ENCODE measurements around the gene MSI2. TPM values are rescaled to one million over a fixed set of nuclear protein-coding genes. Genes with fewer than 3 reads are reported as not detected.

MSI2 gene
- total and polyA plus RNA-seq, 9 of the 15 experiments (the other 6 are each of a cell fraction or from before 2014, with no cell fraction given) = 4.6 to 61.8 (median 42.4) TPM

DNA sequence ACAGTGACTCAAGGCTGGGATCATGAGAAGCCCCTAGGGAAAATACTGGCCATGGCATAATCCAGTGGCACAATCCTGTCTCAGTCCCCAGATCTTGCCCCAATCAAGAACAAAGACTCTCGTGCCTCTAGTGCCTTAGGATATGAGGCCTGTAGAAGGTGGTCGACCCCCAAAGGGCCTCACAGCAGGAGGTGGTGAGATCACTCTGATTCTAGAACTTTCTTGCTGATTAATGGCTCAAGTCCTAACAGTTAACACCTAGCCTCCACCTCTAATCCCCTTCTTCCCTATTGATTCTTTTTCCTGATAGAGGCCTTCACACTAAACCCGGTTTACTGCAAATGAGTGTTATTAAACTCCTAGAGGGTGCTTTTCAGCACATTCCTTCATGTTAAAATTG is 312.0 kb downstream of the MSI2 start (continued):
- TF ChIP-seq ZNF174 (CRISPR knock-in tag; IDR thresholded peaks at IDR 0.05) (no peak), NFXL1 (CRISPR knock-in tag; IDR thresholded peaks at IDR 0.05) (no peak)

DNA sequence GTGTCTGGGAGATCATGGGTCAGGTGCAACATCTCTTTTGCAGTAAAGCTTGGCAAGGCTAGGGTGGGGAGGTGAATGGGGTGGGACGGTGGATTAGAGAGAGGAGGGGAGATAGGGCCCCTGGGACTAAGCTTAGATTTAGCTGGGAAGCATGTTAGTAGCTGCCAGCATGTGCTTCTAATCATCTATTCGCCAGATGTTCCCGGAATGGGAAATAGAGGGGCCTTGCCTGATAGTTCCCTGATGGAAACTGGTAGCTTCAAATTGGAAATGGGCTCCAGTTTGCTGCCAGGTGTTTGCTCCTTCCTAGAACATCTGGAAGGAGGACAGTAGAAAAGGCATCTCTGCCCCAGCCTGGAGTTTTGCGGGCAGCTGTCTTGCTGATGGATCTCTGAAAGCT is 312.7 kb downstream of the MSI2 start:
- no peaks in the 10 kb centered on the region for H3K4me1 ChIP-seq (replicated peaks in 1 of 2; ENCODE audit: control insufficient read depth in 2 of 2, insufficient read depth in 2 of 2, low read length in 2 of 2)
- no peak for ATAC-seq
- no peak for FAIRE-seq
- TF ChIP-seq ZNF324 (CRISPR knock-in tag; IDR thresholded peaks at IDR 0.05) (no peak), HMGN3 (IDR thresholded peaks at IDR 0.05; ENCODE audit: borderline replicate concordance, extremely low read depth, insufficient read length, low read depth, low read length) (no peak), GABPB2 (CRISPR knock-in tag; conservative IDR thresholded peaks at IDR 0.05) (no peak), GATA2 (CRISPR knock-in tag; IDR thresholded peaks at IDR 0.05) (no peak), ZNF41 (CRISPR knock-in tag; conservative IDR thresholded peaks at IDR 0.05) (no peak), GATAD2B (IDR thresholded peaks at IDR 0.05; ENCODE audit: borderline replicate concordance) (no peak), PYGO2 (tag; IDR thresholded peaks at IDR 0.05) (no peak), TAF7 (tag; IDR thresholded peaks at IDR 0.05) (no peak), PPARD (CRISPR knock-in tag; IDR thresholded peaks at IDR 0.05) (no peak)
- TF ChIP-seq, protein P1, sequence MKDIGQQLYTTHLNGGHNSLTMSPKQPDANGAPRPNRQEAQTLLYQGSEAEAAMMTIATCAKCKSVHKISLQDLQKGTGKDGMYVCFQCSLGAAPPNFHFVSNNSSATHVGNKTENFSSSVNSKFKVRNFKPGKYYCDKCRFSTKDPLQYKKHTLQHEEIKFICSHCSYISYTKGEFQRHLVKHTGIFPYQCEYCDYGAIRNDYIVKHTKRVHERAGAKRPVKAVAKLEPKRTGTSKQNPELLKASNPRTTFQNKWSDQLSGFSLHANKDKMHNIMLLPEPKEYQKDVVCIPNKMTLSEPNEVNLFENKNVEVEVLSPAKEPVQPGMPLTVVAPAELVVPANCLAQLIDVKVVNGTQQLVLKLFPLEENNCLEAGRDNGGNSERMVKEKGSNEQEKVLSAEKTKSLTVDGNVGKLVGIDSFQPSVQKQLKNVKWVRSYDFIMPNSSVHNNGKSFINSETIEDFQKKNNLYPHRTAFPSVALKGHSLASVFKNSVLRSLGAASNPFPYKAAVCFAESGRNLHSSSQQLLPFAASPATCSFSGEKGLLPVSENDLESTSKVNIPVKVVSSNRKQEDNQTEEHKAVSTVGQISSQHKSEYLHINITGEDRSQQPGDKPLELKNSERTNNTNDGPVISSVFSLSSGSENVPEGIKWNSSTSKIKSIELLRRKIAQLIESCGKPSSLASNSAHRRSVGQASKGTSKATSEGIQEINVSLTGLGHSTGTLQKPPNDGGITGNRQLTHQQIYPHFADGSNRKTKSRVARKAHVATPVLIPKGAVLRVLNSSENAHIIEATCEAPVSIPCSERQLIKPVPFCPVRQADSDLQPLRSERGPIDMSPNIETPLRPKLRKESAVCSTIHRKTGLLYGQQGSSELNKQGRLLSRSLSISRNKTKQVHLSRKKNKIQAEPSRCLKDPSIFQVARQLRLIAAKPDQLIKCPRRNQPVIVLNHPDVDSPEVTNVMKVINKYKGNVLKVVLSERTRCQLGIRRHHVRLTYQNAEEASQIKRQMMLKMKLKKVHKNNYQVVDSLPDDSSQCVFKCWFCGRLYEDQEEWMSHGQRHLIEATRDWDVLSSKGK (CRISPR knock-in tag; IDR thresholded peaks at IDR 0.05) = no peak
- TF ChIP-seq, protein P2, sequence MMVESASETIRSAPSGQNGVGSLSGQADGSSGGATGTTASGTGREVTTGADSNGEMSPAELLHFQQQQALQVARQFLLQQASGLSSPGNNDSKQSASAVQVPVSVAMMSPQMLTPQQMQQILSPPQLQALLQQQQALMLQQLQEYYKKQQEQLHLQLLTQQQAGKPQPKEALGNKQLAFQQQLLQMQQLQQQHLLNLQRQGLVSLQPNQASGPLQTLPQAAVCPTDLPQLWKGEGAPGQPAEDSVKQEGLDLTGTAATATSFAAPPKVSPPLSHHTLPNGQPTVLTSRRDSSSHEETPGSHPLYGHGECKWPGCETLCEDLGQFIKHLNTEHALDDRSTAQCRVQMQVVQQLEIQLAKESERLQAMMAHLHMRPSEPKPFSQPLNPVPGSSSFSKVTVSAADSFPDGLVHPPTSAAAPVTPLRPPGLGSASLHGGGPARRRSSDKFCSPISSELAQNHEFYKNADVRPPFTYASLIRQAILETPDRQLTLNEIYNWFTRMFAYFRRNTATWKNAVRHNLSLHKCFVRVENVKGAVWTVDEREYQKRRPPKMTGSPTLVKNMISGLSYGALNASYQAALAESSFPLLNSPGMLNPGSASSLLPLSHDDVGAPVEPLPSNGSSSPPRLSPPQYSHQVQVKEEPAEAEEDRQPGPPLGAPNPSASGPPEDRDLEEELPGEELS (CRISPR knock-in tag; IDR thresholded peaks at IDR 0.05; ENCODE audit: borderline replicate concordance) = no peak
- TF ChIP-seq, protein P3, sequence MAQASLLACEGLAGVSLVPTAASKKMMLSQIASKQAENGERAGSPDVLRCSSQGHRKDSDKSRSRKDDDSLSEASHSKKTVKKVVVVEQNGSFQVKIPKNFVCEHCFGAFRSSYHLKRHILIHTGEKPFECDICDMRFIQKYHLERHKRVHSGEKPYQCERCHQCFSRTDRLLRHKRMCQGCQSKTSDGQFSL (CRISPR knock-in tag; IDR thresholded peaks at IDR 0.05) = no peak
- TF ChIP-seq, protein P3 (tag; IDR thresholded peaks at IDR 0.05) = no peak
- H3K4me2 ChIP-seq (ENCODE audit: insufficient read depth, low read length) = no peak overlapping the region
- POLR2A ChIA-PET = interaction anchor here (0.6 kb wide), 1 partner anchor 540 kb away, joined by 3 read pairs; no protein-coding TSS in a partner anchor
- H2AFZ ChIP-seq (ENCODE audit: low read depth, low read length) = no peak overlapping the region
- no peaks in the 10 kb centered on the region for H4K20me1 ChIP-seq (replicated peaks; ENCODE audit: control insufficient read depth, insufficient read depth, low read length)
- no peak overlapping the region for H3K27ac ChIP-seq (ENCODE audit: extremely low read depth, low read depth, low read length)
- no peaks in the 10 kb centered on the region for H3K27me3 ChIP-seq (ENCODE audit: control insufficient read depth in 2 of 2, insufficient read depth in 2 of 2, low read length in 2 of 2)
- no peak overlapping the region for H3K9ac ChIP-seq (ENCODE audit: insufficient read depth in 1 of 2, low read depth in 2 of 2, low read length in 2 of 2)
- BruUV-seq (replicated peaks) = no TSS peak
- DNase-seq (ENCODE audit: extremely low read depth in 1 of 4, low spot score in 3 of 4) = no peak
- no peaks in the 10 kb centered on the region for H3K9me3 ChIP-seq (replicated peaks; ENCODE audit: control insufficient read depth, insufficient read depth, low read depth, low read length)
- no peaks in the 10 kb centered on the region for H3K79me2 ChIP-seq (ENCODE audit: control insufficient read depth, insufficient read depth, low read length)
- CTCF ChIA-PET (ENCODE audit: low intra/inter-chr PET ratio) = no interaction called here
- H3K36me3 ChIP-seq (ENCODE audit: control insufficient read depth, insufficient read depth, low read length) = no peaks in the 10 kb centered on the region
- intact Hi-C loops (cut with micrococcal nuclease) = no loop called here
- H3K9me1 ChIP-seq (ENCODE audit: control insufficient read depth, insufficient read depth, low read length) = peaks cover 3% of the 10 kb centered on the region
- H3K4me3 ChIP-seq = no peak overlapping the region
- WGBS (ENCODE audit: insufficient coverage, low coverage, missing lambda C conversion rate) = 68% methylated on average over 4 of the region's 4 CpGs
- in situ Hi-C loops (cut with MboI) = no loop called here

Measured in K562 (cell line).